Measurements from ENCODE around the gene TWIST2. TPM values are rescaled to one million over a fixed set of nuclear protein-coding genes. Genes with fewer than 3 reads are reported as not detected.
A peak's percentile ranks its signal among the peaks of the same experiment; 100 is the strongest.

The TWIST2 gene
- total RNA-seq, 6 donors from 2014 or later, result 10.5 to 29.3 (median 23.4) TPM

GRCh38 chr2:238943338-238944067 lies 95.6 kb downstream of the TWIST2 start:
- no peak for ATAC-seq (ENCODE audit: low FRiP score in 2 of 2)
- TF ChIP-seq POLR2AphosphoS5 (IDR thresholded peaks at IDR 0.05), result no peak
- TF ChIP-seq, protein P1, sequence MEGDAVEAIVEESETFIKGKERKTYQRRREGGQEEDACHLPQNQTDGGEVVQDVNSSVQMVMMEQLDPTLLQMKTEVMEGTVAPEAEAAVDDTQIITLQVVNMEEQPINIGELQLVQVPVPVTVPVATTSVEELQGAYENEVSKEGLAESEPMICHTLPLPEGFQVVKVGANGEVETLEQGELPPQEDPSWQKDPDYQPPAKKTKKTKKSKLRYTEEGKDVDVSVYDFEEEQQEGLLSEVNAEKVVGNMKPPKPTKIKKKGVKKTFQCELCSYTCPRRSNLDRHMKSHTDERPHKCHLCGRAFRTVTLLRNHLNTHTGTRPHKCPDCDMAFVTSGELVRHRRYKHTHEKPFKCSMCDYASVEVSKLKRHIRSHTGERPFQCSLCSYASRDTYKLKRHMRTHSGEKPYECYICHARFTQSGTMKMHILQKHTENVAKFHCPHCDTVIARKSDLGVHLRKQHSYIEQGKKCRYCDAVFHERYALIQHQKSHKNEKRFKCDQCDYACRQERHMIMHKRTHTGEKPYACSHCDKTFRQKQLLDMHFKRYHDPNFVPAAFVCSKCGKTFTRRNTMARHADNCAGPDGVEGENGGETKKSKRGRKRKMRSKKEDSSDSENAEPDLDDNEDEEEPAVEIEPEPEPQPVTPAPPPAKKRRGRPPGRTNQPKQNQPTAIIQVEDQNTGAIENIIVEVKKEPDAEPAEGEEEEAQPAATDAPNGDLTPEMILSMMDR (IDR thresholded peaks at IDR 0.05), result no peak
- TF ChIP-seq EP300 (IDR thresholded peaks at IDR 0.05), result no peak
- no peak for TF ChIP-seq POLR2A (IDR thresholded peaks at IDR 0.05)
- Histone ChIP-seq H3K27ac (no peak overlapping the region), H3K4me3 (no peak overlapping the region), H3K9me3 (no peaks in the 10 kb centered on the region), H3K4me1 (no peaks in the 10 kb centered on the region), H3K36me3 (no peaks in the 10 kb centered on the region), H3K27me3 (no peaks in the 10 kb centered on the region)
- 83 to 86% methylated on average over 14 of the region's 14 CpGs for WGBS, 2 donors
- DNase-seq, result peak in 1 of 2 donors; percentile 8

DNA sequence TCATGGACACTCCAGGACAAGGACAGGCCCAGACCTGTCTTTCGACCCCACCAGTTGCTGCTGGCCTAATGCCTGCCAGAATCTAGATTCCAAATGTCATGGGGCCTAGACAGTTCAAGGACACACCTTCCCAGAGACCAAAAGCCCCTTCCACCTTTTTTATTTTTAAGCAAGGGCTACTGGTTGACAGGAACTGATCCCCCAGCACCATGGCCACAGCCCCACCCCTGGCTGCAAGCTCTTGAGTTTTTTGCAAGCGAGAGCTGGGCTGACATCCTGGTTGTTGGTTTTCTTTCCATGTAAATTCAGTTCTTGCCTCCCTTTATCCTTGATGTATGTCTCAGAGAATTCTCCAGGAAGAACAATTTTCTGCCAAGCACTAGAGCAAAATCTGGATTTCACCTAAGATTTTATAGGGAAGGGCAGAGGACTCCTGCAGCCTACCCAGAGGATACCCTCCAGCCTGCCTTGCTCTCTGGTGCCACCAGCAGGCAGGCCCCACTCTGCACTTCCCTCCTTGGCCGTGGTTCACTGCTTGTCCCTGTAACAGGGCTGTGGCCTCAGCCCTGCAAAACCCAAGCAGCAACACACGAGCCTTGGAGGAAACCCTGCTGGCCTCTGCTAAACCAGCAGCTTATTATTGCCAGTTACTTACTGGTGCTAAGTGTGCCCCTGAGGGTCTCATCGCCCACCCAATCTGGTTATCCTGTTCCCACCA lies 97.7 kb downstream of the TWIST2 start:
- no peaks in the 10 kb centered on the region for H3K9me3 ChIP-seq
- H3K27ac ChIP-seq, result no peak overlapping the region
- WGBS, 2 donors, result 62 to 66% methylated on average over 4 to 5 of the region's 5 CpGs
- H3K36me3 ChIP-seq, result no peaks in the 10 kb centered on the region
- ATAC-seq (ENCODE audit: low FRiP score in 2 of 2), result peak; percentile 71 to 77
- H3K27me3 ChIP-seq, result no peaks in the 10 kb centered on the region
- TF ChIP-seq POLR2AphosphoS5 (IDR thresholded peaks at IDR 0.05), result no peak
- TF ChIP-seq, protein P1 (IDR thresholded peaks at IDR 0.05), result peak; percentile 34 to 69 (median 56)
- peak; percentile 50 to 57 for DNase-seq
- no peaks in the 10 kb centered on the region for H3K4me1 ChIP-seq
- no peak overlapping the region for H3K4me3 ChIP-seq

DNA sequence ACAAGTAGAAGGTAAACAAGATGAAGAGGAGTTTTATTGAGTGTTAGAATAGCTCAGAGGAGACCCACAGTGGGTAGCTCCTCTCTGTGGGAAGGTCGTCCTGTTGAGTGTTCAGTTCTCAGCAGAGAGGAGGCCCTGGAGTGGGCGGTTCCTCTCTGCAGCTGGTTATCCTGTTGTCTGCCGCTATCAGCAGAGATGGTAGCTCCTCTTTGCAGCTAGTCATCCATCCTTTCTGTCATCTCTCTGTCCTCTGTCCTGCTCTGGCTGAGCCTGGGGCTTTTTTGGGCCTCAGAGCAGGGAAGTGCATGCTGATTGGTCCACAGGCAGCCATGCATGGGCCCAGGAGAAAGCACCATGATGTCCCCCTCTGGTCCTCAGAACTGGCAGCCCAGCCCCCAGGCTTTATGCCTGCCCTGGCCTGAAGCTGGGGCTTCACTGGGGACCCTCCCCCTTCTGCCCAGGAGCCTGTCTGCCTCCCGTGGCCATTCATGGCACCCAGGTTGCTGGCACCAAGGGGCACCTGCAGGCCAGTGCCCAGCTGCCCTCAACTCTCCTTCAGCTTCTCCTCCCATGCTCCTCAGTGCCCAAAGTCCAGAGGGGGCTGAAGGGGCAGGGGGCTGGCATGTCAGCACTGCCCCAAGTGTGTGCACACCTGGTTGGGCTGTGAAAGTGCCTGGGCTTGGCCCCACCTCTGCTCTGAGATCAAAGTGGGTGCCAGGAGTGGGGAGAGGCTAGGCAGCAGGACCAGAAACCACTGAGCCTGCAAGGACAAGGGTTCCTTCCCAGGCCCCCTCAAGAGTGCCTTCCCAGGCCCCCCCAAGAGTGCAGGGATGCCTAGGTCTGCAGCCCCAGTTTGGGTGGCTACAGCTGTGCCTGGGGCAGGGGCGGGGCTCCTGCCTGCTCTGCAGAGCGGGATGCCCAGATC lies 98.7 kb downstream of the TWIST2 start:
- no peak overlapping the region for H3K27ac ChIP-seq
- no peaks in the 10 kb centered on the region for H3K27me3 ChIP-seq
- no peaks in the 10 kb centered on the region for H3K36me3 ChIP-seq
- ATAC-seq (ENCODE audit: low FRiP score in 2 of 2) (no peak), DNase-seq (peak in 1 of 2 donors; percentile 13)
- 55 to 79% methylated on average over 3 to 5 of the region's 6 CpGs for WGBS, 2 donors
- no peaks in the 10 kb centered on the region for H3K4me1 ChIP-seq
- TF ChIP-seq POLR2A (IDR thresholded peaks at IDR 0.05) (no peak), POLR2AphosphoS5 (IDR thresholded peaks at IDR 0.05) (no peak), EP300 (IDR thresholded peaks at IDR 0.05) (no peak)
- TF ChIP-seq, protein P1 (IDR thresholded peaks at IDR 0.05), result no peak
- H3K9me3 ChIP-seq, result no peaks in the 10 kb centered on the region
- no peak overlapping the region for H3K4me3 ChIP-seq

GRCh38 chr2:238947243-238947760 lies 99.4 kb downstream of the TWIST2 start:
- no peak overlapping the region for H3K27ac ChIP-seq
- DNase-seq (peak; percentile 9 to 51), ATAC-seq (ENCODE audit: low FRiP score in 2 of 2) (no peak)
- H3K27me3 ChIP-seq, result no peaks in the 10 kb centered on the region
- TF ChIP-seq, protein P1 (IDR thresholded peaks at IDR 0.05), result no peak
- no peak for TF ChIP-seq EP300 (IDR thresholded peaks at IDR 0.05)
- no peak for TF ChIP-seq POLR2A (IDR thresholded peaks at IDR 0.05)
- TF ChIP-seq POLR2AphosphoS5 (IDR thresholded peaks at IDR 0.05), result no peak
- WGBS, 2 donors, result 89 to 91% methylated on average over 7 to 9 of the region's 9 CpGs
- H3K36me3 ChIP-seq, result no peaks in the 10 kb centered on the region
- no peaks in the 10 kb centered on the region for H3K4me1 ChIP-seq
- no peaks in the 10 kb centered on the region for H3K9me3 ChIP-seq
- H3K4me3 ChIP-seq, result no peak overlapping the region
